ENCODE data around the gene RHNO1. TPM values are rescaled to one million over a fixed set of nuclear protein-coding genes. Genes with fewer than 3 reads are reported as not detected.

The RHNO1 gene
- total and polyA plus RNA-seq, 2 of the 8 experiments (the other 6 are each of a cell fraction or from before 2014, with no cell fraction given) = 55.8 to 56.9 TPM

- no peak overlapping the region; the same call in 1 of the 2 replicates for H4K8ac ChIP-seq (ENCODE audit: extremely low read depth, insufficient read depth, low read length)
- H3K4me3 ChIP-seq (ENCODE audit: extremely low read depth in 1 of 4, insufficient read depth in 2 of 4, low read depth in 3 of 4, low read length in 4 of 4) = no peak overlapping the region
- H3K27me3 ChIP-seq (replicated peaks in 1 of 4; ENCODE audit: control insufficient read depth in 3 of 4, extremely low read depth in 1 of 4, insufficient read depth in 3 of 4, low read length in 3 of 4) = no peaks in the 10 kb centered on the region
- no peak overlapping the region for H3K27ac ChIP-seq (ENCODE audit: low read depth, low read length)
- H3K4me2 ChIP-seq (ENCODE audit: insufficient read depth in 1 of 2, low read depth in 2 of 2, low read length in 2 of 2) = no peak overlapping the region
- no peak overlapping the region for H4K91ac ChIP-seq (replicated peaks; ENCODE audit: insufficient read length, low read length)
- no peaks in the 10 kb centered on the region; a peak in 1 of 8 replicates for H3K36me3 ChIP-seq (ENCODE audit: control insufficient read depth in 2 of 4, insufficient read depth in 4 of 4, low read length in 3 of 4)
- H2AFZ ChIP-seq (ENCODE audit: low read length) = no peak overlapping the region
- H3K18ac ChIP-seq (ENCODE audit: extremely low read depth, low read length) = no peak overlapping the region
- no peak overlapping the region for H2BK120ac ChIP-seq (replicated peaks; ENCODE audit: low read depth, low read length)
- no peak overlapping the region for H3K14ac ChIP-seq (ENCODE audit: insufficient read length)
- H3K79me1 ChIP-seq (ENCODE audit: low read depth, low read length) = no peaks in the 10 kb centered on the region
- no peak overlapping the region for H3K56ac ChIP-seq (replicated peaks; ENCODE audit: insufficient read length, low read depth, low read length)
- DNase-seq (ENCODE audit: low read depth in 1 of 2, low spot score in 2 of 2) (no peak), FAIRE-seq (no peak)
- no peak overlapping the region for H2BK12ac ChIP-seq (ENCODE audit: low read depth, low read length)
- no peak overlapping the region for H2BK5ac ChIP-seq (ENCODE audit: low read depth, low read length)
- H3K4me1 ChIP-seq (replicated peaks in 1 of 4; ENCODE audit: control insufficient read depth in 3 of 4, insufficient read depth in 4 of 4, low read length in 3 of 4) = peaks cover 0 to 4% (median 3%) of the 10 kb centered on the region in 4 experiments; a peak in 6 of 7 replicates
- H2BK15ac ChIP-seq (ENCODE audit: low read length) = no peak overlapping the region
- no peak overlapping the region for H2AK5ac ChIP-seq (ENCODE audit: low read depth, low read length)
- CTCF ChIA-PET (ENCODE audit: partially characterized antibody) = interaction anchor here (0.9 to 6.3 kb wide), 7 partner anchors 9 to 161 kb away, joined by 3 to 84 read pairs (median 3); partner anchors contain the start of gene TEX52
- no peaks in the 10 kb centered on the region for H3K79me2 ChIP-seq (ENCODE audit: control insufficient read depth in 1 of 2, insufficient read depth in 2 of 2, low read length in 2 of 2)
- 96% methylated on average over 5 of the region's 5 CpGs; no CpG with 5 or more reads in 1 of the 2 experiments for WGBS, 2 experiments (ENCODE audit: extremely low coverage in 1 of 2, insufficient coverage in 1 of 2, insufficient read length in 1 of 2, insufficient replicate concordance in 2 of 2, low coverage in 1 of 2, low lambda C conversion rate in 2 of 2, missing lambda C conversion rate in 1 of 2)
- no peak overlapping the region for H3K9ac ChIP-seq (replicated peaks in 1 of 4; ENCODE audit: extremely low read depth in 1 of 4, low read depth in 3 of 4, low read length in 3 of 4)
- no peak overlapping the region for H2BK20ac ChIP-seq (ENCODE audit: low read length)
- POLR2A ChIA-PET (ENCODE audit: partially characterized antibody) = interaction anchor here (1.0 to 1.3 kb wide), 3 partner anchors 9 to 18 kb away, joined by 4 to 5 read pairs (median 4); no protein-coding TSS in a partner anchor
- no peak overlapping the region for H4K5ac ChIP-seq (ENCODE audit: insufficient read length, low read depth, low read length)
- peaks cover 0 to 3% of the 10 kb centered on the region in 2 experiments for H4K20me1 ChIP-seq (replicated peaks in 1 of 2; ENCODE audit: control insufficient read depth in 1 of 2, insufficient read depth in 2 of 2, low read length in 2 of 2)
- H3K9me3 ChIP-seq (ENCODE audit: insufficient read depth in 2 of 2, low read depth in 1 of 2, low read length in 1 of 2) = no peaks in the 10 kb centered on the region
- H3K23ac ChIP-seq (ENCODE audit: insufficient read length) = no peak overlapping the region
- no peaks in the 10 kb centered on the region for H3K23me2 ChIP-seq (ENCODE audit: low read depth, low read length)
- no peak overlapping the region for H3K4ac ChIP-seq (replicated peaks; ENCODE audit: insufficient read length, low read depth, low read length)
- TF ChIP-seq SP2 (IDR thresholded peaks at IDR 0.05; ENCODE audit: low read length) (no peak), TAF1 (IDR thresholded peaks at IDR 0.05; ENCODE audit: low read depth, low read length) (no peak), CHD1 (IDR thresholded peaks at IDR 0.05; ENCODE audit: low read depth, low read length) (no peak), MAFK (IDR thresholded peaks at IDR 0.05; ENCODE audit: low read depth, low read length) (no peak), KDM5A (IDR thresholded peaks at IDR 0.05; ENCODE audit: low read length) (no peak), TAF7 (optimal IDR thresholded peaks at IDR 0.05; ENCODE audit: borderline replicate concordance, low read depth, low read length) (no peak), USF2 (IDR thresholded peaks at IDR 0.05; ENCODE audit: low read length) (no peak), SAP30 (IDR thresholded peaks at IDR 0.05; ENCODE audit: insufficient read depth, insufficient replicate concordance, low read length) (no peak), FOSL1 (IDR thresholded peaks at IDR 0.05; ENCODE audit: insufficient read depth, low read depth, low read length) (no peak), SUZ12 (IDR thresholded peaks at IDR 0.05; ENCODE audit: low read length) (no peak), NANOG (IDR thresholded peaks at IDR 0.05; ENCODE audit: insufficient read depth, low read depth, low read length, poor library complexity, severe bottlenecking) (no peak), KDM1A (IDR thresholded peaks at IDR 0.05; ENCODE audit: borderline replicate concordance, low read length) (no peak), RFX5 (IDR thresholded peaks at IDR 0.05; ENCODE audit: borderline replicate concordance, low read depth, low read length) (no peak)
Observed at GRCh38 chr12:2842948-2843347, 34.1 kb upstream of the RHNO1 start.
